Fibroblast of skin of abdomen (primary cell): ENCODE results near the gene SLC19A1.

Source experiments
- DNase-seq: peaks from one replicate; pipeline ENCODE4 v3.0.0-alpha.2; 2013

SLC19A1 gene

DNA sequence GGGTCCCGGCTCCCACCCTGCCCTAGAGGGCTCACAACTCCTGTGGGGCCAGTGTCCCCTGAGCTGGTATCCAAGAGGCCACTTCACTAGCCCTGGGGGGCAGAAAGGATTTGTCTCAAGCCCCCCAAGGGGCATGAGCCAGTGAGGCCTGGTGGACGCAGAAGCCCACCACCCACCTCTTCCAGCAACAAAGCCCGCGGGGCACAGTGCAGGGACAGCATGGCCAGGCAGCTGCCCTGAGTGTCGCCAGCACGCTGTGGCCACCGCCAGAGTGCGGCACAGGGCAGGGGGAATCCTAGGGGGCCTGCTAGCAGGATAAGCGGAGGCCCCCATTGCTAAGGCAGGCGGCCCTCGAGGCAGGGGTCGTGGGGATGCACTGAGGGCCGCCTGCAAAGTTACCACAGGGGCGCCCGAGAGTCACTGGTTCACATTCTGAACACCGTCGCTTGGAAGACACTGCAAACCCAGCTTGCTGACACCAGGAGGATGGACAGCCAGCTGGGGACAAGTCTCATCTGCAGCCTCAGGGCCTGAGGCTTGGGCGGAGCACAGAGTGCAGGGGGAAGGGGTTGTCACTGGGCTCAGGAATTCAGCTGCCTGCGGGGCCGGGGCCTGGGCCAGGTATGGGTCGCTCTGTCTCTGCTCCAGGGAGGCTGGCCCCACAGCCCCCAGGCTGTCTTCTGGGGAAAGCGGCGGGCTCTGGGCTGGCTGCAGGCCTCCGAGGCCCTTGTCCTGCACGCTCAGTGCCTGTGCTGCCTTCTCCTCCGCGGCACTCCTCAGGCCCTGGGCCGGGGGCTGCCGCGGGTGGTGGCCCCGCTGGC, 26.8 kb downstream of the SLC19A1 start:
- no peak for DNase-seq

DNA sequence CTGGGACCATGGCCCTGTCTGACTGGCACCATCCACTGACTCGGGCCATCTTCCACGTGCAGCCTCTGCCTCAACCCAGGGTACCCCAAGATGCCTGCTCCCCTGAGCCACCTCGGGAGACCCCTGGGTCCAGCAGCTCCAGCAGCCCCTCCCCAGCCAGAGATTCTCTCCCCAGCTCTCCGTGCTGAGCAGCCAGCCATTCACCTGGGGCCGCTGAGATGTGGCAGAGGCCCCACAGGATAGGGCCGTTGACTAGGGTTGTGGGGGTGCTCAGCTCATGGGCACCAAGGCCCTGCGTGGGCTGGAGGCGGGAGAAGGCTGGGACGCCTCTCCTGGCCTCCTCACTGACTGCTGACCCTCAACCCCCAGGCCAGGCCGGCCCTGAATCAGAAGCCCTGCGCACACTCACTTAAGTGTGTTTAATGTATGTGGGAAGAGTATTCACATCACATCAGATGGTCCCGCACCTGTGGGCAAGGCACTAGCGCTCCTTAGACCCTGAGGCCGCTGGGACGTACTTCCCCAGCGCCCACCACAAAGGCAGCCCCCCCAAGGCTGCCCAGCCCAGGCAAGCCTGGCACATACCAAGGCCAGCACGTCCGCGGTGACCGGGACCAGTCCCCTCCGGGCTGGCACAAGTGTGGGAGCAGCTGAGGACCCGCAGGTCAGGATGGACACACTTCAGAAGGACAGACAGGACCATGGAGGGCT, 27.8 kb downstream of the SLC19A1 start:
- no peak for DNase-seq

DNA sequence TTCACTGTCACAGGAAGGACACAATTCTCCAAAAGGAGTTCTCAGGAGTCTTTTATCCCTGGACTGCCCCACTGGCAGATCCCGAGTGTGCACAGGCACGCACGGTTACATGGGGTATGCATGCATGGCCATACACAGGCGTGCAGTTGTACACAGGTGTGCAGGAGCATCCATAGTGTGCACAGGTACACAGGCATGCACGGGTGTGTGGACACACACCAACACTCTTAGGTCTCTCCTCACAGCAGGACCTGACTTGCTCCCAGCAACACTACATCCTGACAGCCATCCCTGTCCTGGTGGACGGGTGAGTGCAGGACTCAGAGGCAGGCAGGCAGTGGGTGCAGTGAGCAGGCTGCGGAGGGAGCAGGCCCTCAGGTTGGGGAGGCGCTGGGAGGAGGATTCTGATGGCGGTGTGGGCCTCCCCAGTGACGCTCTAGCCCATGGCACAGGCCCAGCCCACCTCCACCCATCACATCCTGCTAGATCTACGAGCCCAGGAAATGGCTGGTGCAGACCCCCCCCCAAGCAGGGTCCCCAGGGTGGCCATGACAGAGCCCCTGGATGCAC, 28.4 kb downstream of the SLC19A1 start:
- DNase-seq: no peak

DNA sequence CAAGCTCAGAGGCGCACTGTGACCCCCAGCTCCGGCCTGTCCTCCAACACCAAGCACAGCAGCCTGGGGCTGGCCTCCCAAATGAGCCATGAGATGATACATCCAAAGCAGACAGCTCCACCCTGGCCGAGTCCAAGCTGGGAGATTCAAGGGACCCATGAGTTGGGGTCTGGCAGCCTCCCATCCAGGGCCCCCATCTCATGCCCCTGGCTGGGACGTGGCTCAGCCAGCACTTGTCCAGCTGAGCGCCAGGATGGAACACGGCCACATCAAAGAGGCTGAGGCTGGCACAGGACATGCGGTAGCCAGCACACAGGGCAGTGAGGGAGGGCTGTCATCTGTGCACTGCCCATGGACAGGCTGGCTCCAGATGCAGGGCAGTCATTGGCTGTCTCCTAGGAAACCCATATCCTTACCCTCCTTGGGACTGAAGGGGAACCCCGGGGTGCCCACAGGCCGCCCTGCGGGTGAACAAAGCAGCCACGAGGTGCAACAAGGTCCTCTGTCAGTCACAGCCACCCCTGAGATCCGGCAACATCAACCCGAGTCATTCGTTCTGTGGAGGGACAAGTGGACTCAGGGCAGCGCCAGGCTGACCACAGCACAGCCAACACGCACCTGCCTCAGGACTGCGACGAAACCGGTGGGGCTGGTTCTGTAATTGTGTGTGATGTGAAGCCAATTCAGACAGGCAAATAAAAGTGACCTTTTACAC, 29.1 kb downstream of the SLC19A1 start:
- no peak for DNase-seq

DNA sequence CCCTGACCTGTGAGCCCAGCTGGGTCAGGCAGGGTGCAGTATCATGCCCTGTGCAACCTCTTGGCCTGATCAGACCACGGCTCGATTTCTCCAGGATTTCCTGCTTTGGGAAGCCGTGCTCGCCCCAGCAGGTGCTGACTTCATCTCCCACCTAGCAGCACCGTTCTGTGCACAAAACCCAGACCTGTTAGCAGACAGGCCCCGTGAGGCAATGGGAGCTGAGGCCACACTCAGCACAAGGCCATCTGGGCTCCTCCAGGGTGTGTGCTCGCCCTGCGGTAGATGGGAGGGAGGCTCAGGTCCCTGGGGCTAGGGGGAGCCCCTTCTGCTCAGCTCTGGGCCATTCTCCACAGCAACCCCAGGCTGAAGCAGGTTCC, 29.6 kb downstream of the SLC19A1 start:
- no peak for DNase-seq

DNA sequence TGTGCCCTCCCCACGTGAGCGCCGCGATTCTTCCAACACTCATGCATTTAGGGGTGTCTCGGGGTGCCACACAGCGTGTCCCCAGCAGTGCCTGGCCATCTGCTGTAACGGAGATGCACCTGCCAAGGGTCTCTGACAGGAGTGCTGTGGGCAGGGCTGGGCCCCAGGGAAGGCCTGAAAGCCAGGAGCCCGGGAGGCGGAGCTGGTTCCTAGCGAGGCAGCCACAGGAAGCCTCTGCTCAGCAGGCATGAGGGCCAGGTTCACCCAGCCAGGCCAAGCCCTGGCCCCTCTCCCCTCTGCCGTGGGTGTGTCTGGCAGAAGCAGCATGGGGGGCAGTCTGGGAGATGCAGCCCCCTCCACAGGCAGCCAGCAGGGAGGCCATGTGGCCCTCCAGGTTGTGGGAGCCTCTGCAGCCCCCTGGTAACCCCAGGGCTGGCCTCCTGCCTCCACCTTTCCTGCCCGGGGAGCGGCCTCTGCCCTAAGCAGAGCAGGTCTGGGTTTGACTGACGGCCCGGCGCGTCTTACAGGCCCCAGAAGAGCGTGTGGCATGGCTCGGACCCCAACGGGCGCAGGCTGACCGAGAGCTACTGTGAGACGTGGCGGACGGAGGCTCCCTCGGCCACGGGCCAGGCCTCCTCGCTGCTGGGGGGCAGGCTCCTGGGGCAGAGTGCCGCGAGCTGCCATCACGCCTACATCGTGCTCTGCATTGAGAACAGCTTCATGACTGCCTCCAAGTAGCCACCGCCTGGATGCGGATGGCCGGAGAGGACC, 30.4 kb downstream of the SLC19A1 start:
- DNase-seq: no peak

DNA sequence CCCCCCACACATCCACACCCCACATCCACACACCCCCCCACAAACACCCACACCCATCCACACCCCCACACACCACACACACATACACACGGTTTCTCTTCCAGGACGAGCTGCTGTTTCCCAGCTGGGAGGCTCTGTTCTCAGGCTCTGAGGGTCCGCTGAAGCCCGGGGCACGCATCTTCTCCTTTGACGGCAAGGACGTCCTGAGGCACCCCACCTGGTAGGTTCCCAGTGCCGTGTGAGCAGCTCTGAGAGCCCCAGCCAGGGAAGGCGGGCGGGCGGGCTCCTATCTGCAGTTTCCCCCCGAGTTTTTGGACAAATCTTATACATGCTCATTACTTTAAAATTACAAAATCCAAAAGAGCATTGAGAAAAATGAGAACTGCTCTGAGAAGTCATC, 31.2 kb downstream of the SLC19A1 start:
- DNase-seq: no peak

DNA sequence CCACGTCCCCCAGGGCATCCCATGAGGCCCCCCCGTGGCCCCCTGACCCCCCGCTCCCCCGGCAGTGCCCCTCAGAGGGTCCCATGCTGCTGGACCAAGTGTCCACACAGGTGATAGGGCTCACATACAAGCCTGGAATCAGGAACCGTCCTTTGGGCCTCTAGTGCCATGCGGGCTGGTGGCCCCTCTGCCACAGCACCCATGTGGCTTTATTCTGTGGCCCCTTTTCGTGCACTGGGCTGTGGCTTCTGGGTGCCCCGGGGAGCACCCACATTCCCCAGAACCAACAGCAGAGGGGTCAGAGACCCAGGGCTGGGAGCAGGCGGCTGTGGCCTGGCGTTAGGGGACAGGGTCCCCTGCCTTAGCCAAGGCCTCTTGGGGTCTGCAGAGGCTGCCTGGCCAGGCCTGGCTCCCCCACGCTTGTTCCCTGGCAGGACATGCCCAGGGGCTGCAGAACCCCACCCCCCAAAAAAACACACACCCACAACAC, 31.7 kb downstream of the SLC19A1 start:
- no peak for DNase-seq

DNA sequence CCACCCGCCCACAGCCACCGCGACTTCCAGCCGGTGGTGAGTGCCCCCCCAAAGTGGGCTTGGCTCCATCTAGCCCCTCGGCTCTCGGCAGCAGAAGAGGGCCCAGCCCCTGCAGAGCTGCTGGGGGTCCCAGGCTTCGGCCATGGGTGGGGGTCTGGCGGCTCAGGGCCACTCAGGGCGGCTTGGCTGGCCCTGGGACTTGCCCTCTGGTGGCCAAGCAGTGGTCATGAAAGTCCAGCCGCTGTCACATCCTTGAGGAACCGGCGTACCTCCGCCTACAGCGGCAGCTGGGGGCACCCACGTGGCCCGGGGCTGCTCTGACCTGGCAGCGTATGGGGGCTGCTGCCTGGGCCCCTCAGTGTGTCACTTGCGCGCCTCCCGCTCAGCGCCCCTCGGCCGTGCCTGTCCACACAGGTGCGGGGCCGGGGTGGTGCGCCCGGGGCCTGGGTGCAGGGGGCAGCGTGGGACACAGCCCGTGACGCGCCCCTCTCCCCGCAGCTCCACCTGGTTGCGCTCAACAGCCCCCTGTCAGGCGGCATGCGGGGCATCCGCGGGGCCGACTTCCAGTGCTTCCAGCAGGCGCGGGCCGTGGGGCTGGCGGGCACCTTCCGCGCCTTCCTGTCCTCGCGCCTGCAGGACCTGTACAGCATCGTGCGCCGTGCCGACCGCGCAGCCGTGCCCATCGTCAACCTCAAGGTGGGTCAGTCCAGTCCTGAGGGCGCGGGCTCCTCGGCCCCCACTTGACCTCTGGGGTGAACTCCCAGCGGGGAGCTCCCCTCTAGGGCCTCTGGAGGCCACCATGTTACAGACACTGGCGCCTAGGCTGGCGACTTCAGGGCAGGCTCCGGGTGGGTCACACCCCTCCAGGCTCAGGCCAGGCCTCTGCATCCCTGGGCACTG, 32.4 kb downstream of the SLC19A1 start:
- no peak for DNase-seq

DNA sequence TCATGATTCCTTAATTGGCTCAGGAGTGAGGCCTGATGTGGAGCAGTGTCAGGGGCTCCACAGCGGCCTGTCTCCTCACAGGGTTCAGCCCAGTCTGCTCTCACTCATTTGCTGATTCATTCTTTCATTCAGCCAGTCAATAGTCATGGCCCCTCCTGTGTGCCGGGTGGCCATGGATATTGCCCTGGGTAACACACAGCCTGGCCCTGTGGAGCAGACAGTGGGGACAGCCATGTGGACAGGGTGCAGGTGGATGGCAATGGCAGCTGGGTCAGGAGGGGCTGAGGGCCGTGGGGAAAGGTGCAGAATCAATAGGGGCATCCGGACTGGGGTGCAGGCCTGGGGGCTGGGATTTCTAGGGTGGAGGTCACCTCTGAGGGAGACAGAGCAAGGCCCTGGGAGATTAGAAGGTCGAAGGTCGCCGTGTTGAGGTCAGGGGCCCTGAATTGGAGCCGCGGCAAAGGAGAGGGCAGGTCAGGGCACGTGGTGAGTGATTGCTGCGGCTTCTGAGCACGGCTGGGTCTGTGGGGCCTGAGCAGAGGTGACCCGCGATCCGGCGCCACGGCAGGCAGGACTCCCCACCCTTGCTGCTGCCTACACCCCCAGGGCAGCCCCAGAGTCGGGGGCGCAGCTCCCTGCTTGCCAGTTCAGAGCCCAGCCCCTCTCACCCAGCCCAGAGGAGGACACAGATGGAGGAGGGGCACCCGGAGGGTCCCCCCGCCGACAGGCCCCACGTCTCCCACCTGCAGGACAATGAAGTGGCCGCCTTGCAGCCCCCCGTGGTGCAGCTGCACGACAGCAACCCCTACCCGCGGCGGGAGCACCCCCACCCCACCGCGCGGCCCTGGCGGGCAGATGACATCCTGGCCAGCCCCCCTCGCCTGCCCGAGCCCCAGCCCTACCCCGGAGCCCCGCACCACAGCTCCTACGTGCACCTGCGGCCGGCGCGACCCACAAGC, 33.4 kb downstream of the SLC19A1 start:
- no peak for DNase-seq

DNA sequence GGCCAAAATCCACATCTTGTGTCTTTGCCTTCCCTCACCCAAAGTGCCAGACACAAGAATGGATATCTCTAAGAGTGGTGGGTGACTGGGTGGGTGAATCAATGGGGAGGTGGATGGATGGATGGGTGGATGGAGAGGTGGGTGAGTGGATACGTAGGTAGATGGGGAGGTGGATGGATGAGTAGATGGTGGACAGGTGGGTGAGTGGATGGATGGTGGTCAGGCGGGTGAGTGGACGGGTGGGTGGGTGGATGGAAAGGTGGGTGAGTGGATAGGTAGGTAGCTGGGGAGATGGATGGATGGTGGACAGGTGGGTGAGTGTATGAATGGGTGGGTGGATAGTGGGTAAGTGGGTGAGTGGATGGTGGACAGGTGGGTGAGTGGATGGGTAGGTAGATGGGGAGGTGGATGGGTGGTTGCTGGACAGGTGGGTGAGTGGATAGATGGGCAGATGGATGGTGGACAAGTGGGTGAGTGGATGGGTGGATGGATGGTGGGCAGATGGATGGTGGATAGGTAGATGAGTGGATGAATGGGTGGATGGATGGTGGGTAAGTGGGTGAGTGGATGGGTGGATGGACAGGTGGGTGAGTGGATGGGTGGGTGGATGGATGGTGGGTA, 34.2 kb downstream of the SLC19A1 start:
- DNase-seq: no peak

DNA sequence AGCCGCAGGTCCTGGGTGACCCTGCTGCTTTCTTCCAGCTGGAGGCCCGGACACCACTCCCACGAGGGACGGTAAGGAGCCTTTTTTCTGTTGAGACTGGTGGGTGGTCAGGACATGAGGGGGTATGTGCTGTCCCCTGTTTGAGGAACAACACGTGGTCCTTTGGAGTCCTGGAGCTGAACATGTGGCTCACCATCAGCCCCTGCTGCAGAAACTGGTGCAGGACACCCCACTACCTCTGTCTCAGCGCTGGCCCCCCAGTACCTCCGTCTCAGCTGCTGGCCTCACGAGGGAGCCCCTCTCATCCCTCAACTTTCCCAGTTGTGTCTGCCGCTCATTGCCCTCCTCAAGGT, 34.7 kb downstream of the SLC19A1 start:
- no peak for DNase-seq

DNA sequence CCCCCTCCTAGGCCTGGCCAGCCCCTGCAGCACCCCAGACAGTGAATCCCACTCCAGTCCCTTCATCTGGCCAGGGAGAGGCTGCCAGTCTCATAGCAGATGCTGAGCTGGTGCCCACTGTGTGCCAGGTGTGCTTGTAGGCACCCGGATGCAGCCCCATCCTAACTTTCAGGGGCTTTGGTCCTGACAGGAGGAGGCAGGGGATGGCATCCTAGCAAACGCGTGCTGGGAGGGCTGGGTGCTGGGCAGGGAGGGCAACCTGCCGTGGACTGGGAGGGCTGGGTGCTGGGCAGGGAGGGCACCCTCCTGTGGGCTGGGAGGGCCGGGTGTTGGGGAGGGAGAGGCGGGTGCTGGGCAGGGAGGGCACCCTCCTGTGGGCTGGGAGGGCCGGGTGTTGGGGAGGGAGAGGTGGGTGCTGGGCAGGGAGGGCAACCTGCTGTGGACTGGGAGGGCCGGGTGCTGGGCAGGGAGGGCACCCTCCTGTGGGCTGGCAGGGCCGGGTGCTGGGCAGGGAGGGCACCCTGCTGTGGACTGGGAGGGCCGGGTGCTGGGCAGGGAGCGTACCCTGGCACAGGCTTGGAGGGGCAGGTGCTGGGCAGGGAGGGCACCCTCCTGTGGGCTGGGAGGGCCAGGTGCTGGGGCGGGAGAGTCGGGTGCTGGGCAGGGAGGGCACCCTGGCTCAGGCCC, 35.3 kb downstream of the SLC19A1 start:
- DNase-seq: no peak

DNA sequence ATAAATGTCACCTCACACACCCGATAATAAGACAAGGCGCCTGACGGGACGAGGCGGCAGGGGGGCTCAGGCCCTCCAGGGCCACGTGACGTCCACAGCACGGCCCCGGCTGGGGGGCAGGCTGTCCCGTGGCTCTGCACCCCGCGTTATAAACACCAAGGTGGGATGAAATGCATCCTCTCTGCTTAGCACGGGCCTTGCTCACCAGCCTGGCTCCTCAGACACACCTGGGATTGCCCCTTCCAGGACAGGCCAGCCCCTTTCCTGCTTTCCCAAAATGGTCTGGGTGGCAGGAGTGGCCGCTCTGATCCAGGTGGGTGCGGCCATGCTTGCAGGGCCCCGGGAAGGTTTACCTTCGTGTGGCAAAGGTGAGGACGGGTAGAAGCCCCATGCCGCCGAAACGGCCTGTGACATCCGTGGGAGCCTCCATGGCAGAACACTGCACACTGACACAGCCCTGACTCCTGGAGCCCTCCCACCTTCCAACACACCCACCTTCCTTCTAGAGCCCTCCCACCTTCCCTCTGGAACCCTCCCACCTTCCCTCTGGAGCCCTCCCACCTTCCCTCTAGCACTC, 35.9 kb downstream of the SLC19A1 start:
- DNase-seq: no peak

DNA sequence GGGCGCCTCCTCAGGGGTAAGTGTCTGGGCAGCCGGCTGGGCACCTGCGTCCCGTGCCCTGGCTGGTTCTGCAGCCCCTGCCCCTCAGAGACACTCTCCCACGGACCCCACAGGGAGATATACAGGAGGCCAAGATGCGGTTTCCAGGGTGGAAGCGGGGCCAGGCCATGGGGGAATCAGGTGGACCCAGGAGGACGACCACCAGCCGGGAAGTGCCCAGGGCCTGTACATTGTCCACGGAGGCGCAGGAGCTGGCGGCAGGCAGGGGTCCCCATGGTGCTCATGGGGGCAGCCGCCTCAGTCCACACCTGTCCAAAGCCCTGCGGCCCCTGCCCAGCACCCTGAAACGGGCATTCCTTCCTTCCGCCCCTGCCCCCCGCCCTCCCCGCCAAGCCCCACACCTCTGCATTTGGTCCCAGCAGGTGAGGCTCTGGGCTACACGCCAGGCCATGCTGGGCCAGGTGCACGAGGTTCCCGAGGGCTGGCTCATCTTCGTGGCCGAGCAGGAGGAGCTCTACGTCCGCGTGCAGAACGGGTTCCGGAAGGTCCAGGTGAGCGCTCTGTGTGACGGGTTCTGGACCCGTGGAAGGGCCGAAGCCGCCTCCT, 36.7 kb downstream of the SLC19A1 start:
- DNase-seq: no peak

DNA sequence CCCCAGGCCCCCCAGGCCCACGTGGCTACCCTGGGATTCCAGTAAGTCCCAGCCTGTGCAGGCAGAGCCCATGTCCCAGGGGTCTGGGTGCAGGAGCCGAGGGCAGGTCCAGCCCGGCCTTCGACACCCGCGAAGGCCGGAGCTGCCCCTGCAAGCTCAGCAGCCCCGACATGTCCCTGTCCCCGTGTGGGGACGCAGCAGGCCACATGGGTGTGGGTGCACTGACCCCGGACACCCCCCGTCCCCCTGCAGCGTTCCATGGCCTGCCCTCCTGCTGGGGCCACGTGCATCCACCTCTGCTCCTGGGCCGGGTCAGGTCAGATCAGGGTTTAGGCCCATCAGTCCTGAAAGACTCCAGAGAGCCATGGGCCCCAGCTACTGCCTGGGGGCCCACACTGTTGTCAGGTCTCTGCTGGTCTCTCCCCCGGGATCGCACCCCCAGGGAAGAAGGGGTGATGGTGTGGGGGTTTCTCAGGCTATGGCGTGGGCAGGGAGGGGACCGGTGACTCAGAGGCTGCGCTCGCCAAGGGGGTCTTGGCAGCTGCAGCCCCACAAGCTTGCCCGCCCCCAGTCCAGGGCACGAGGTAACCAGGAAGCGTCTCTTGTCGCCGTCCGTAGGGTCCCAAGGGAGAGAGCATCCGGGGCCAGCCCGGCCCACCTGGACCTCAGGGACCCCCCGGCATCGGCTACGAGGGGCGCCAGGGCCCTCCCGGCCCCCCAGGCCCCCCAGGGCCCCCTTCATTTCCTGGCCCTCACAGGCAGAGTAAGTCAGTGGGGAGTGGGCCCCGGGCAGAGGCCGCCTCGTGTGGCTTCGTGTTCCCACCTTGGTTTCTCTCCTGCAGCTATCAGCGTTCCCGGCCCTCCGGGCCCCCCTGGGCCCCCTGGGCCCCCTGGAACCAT, 37.5 kb downstream of the SLC19A1 start:
- DNase-seq: no peak

DNA sequence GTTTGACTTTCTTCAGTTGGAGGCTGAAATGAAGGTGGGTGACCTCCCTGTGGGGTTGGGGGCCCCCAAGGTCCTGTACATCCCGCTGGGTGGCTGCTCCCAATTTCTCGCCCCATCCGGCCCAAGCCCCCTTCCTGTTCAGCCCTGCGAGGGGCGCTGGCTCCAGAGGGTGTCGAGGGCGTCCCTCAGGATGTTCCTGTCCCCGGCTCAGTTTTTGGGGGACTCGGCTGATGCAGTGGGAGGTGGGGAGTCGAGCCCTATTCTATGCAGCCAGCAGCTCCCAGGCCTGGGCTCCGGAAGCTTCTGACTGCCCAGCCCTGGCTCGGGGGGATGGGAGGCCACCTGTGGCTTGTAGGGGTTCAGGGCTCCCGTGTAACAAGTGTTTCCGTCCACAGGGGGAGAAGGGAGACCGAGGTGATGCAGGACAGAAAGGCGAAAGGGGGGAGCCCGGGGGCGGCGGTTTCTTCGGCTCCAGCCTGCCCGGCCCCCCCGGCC, 38.2 kb downstream of the SLC19A1 start:
- DNase-seq: no peak
